GM12878 (cell line): Measurements from ENCODE around the gene IMMP2L. TPM values are rescaled to one million over a fixed set of nuclear protein-coding genes. Genes with fewer than 3 reads are reported as not detected.

Experiments used
- ATAC-seq: fragments of 200-7000 bp; cut with Tn5 transposase; 3 replicates; pipeline ENCODE4 v1.9.1; 2020; ENCODE audit warnings: mild to moderate bottlenecking, moderate library complexity
- BruUV-seq: library from RNA; stranded (reverse); fragments of 400-500 nt; replicated peaks from 2 replicates; lab custom pipeline; 2021; lab: Mats Ljungman, UMichigan
- CTCF ChIA-PET: fragments of 300-600 bp; sonication (Branson Sonifier 250); formaldehyde crosslinking; extraction: SDS; loops from one replicate; lab custom pipeline; 2021; ENCODE audit warnings: inconsistent platforms; lab: Yijun Ruan, JAX
- POLR2A ChIA-PET: fragments of 350-600 bp; formaldehyde crosslinking; extraction: SDS; loops from one replicate; lab custom pipeline; 2021; ENCODE audit warnings: inconsistent platforms; lab: Charles Lee
- RAD21 ChIA-PET: fragments of 300-600 bp; sonication (Branson Sonifier 250); formaldehyde crosslinking; loops from one replicate; lab custom pipeline; 2023; ENCODE audit warnings: antibody characterized with exemption; ENCODE audit not compliant: unreplicated experiment; lab: Charles Lee
- SMC1A ChIA-PET: fragments of 300-600 bp; sonication (Branson Sonifier 250); formaldehyde crosslinking; loops from one replicate; lab custom pipeline; 2023; ENCODE audit not compliant: unreplicated experiment, uncharacterized antibody; lab: Charles Lee
- DNase-seq: peaks from one replicate; pipeline ENCODE4 v3.0.0-alpha.2; 2011; ENCODE audit warnings: low read depth, low spot score
- FAIRE-seq: peaks from 3 replicates; lab custom pipeline; 2011; peaks lifted over from hg19 to GRCh38; lab: Jason Lieb, UNC
- H2AFZ ChIP-seq: 2 replicates; pipeline ENCODE4 v1.6.0; 2011; ENCODE audit warnings: low read depth, low read length, control low read depth; ENCODE audit not compliant: control insufficient read depth
- H3K27ac ChIP-seq: 2 replicates; pipeline ENCODE4 v1.5.1; 2011; ENCODE audit warnings: control low read depth; ENCODE audit not compliant: control insufficient read depth, insufficient read depth
- H3K27me3 ChIP-seq, 2 experiments: replicated peaks in 1 of 2; 2 replicates each; pipeline versions ENCODE4 v1.6.0 to v1.6.1; 2011; ENCODE audit warnings: low read length in 1 of 2; ENCODE audit not compliant: control insufficient read depth in 2 of 2, insufficient read depth in 2 of 2
- H3K36me3 ChIP-seq, 2 experiments: 2 replicates each; pipeline ENCODE4 v1.5.1; 2011; ENCODE audit warnings: low read length in 1 of 2; ENCODE audit not compliant: control insufficient read depth in 2 of 2, insufficient read depth in 2 of 2
- H3K4me1 ChIP-seq: 2 replicates; pipeline ENCODE4 v1.6.1; 2011; ENCODE audit warnings: mild to moderate bottlenecking, low read length, moderate library complexity, mixed read lengths; ENCODE audit not compliant: control insufficient read depth, insufficient read depth
- H3K4me2 ChIP-seq: 2 replicates; pipeline ENCODE4 v1.6.0; 2011; ENCODE audit warnings: control low read depth; ENCODE audit not compliant: control insufficient read depth, insufficient read depth
- H3K4me3 ChIP-seq: fragments of 200-600 bp; sonication (generic); 2 replicates; pipeline ENCODE4 v1.5.1; 2016
- H3K79me2 ChIP-seq: 2 replicates; pipeline ENCODE4 v1.6.0; 2011; ENCODE audit warnings: low read length; ENCODE audit not compliant: control insufficient read depth, insufficient read depth
- H3K9ac ChIP-seq: 2 replicates; pipeline ENCODE4 v1.8.0; 2011; ENCODE audit warnings: low read length, control low read depth, mixed read lengths; ENCODE audit not compliant: control insufficient read depth, insufficient read depth
- H3K9me3 ChIP-seq: replicated peaks from 3 replicates; pipeline ENCODE4 v1.5.1; 2011; ENCODE audit warnings: mild to moderate bottlenecking, low read length; ENCODE audit not compliant: control insufficient read depth, insufficient read depth
- H4K20me1 ChIP-seq: 2 replicates; pipeline ENCODE4 v1.6.0; 2011; ENCODE audit not compliant: control insufficient read depth, insufficient read depth
- IKZF2 ChIP-seq, 2 experiments: fragments of 450-650 bp; IDR thresholded peaks; 2 replicates each; pipeline ENCODE4 v1.6.1; 2017; ENCODE audit warnings: mild to moderate bottlenecking in 2 of 2, moderate library complexity in 2 of 2
- IRF4 ChIP-seq: IDR thresholded peaks from 2 replicates; pipeline ENCODE4 v1.6.1; 2011; ENCODE audit warnings: low read depth, low read length
- KLF5 ChIP-seq: fragments of 450-650 bp; IDR thresholded peaks from 2 replicates; pipeline ENCODE4 v1.6.1; 2014; ENCODE audit warnings: mild to moderate bottlenecking; ENCODE audit not compliant: partially characterized antibody
- RELA ChIP-seq: fragments of 450-650 bp; IDR thresholded peaks from 2 replicates; pipeline ENCODE4 v1.8.0; 2014; ENCODE audit warnings: borderline replicate concordance; ENCODE audit not compliant: partially characterized antibody
- ZNF217 ChIP-seq: fragments of 450-650 bp; IDR thresholded peaks from 2 replicates; pipeline ENCODE4 v1.6.1; 2017; ENCODE audit warnings: antibody characterized with exemption, mild to moderate bottlenecking
- ZNF24 ChIP-seq: fragments of 450-650 bp; IDR thresholded peaks from 2 replicates; pipeline ENCODE4 v1.6.1; 2017; ENCODE audit warnings: antibody characterized with exemption, mild to moderate bottlenecking
- WGBS: methylation state at CpG from one replicate; pipeline ENCODE4 v1.1.6; 2016; ENCODE audit warnings: low lambda C conversion rate; ENCODE audit not compliant: insufficient replicate concordance, insufficient coverage; ENCODE audit errors: missing lambda C conversion rate; 5-methylcytosine and 5-hydroxymethylcytosine counted together
- in situ Hi-C: fragments of 300-500 bp; cut with MboI; formaldehyde crosslinking; loops from 9 replicates; pipeline ENCODE4 v1.14.3; 2018; ENCODE audit warnings: mixed read lengths
- intact Hi-C: fragments of 100-400 bp; cut with micrococcal nuclease; formaldehyde crosslinking; loops from one replicate; pipeline ENCODE4 v1.14.2; 2022; ENCODE audit not compliant: unreplicated experiment
- polyA plus RNA-seq, 11 experiments: library from polyadenylated mRNA; depleted of rRNA in 4 of 11; unstranded in 6 of 11; stranded (reverse) in 5 of 11; fragments of >200 nt; fragmentation: Nextera tagmentation in 4 of 11; fragmentation: Illumina TruSeq in 1 of 11; extraction: Ambion mirVana in 4 of 11; extraction: Trizol in 1 of 11; gene quantifications; 1 replicate in 1 of 11; 2 replicates in 10 of 11; pipeline versions ENCODE4 v1.2.1 to v1.2.3, GENCODE V29; 2011 to 2016; ENCODE audit warnings: inconsistent platforms in 2 of 11, missing spikeins in 2 of 11, low read depth in 1 of 11
- total RNA-seq, 4 experiments: library from RNA; depleted of rRNA in 3 of 4; stranded (reverse); fragments of >200 nt in 3 of 4; fragmentation: Illumina TruSeq in 1 of 4; extraction: Trizol in 1 of 4; gene quantifications; 2 replicates each; pipeline versions ENCODE4 v1.2.1 to v1.2.3, GENCODE V29; 2013 to 2021
- TF ChIP-seq, protein P1 (sequence below): IDR thresholded peaks from 2 replicates; pipeline ENCODE4 v1.6.1; 2011; ENCODE audit warnings: borderline replicate concordance, low read depth, mild to moderate bottlenecking, moderate library complexity, mixed read lengths, low read length; ENCODE audit not compliant: insufficient read depth; ENCODE audit errors: extremely low read length

The IMMP2L gene
- total and polyA plus RNA-seq, 10 of the 15 experiments (the other 5 are each of a cell fraction or from before 2014, with no cell fraction given), result 12.6 to 46.3 (median 19.6) TPM

DNA sequence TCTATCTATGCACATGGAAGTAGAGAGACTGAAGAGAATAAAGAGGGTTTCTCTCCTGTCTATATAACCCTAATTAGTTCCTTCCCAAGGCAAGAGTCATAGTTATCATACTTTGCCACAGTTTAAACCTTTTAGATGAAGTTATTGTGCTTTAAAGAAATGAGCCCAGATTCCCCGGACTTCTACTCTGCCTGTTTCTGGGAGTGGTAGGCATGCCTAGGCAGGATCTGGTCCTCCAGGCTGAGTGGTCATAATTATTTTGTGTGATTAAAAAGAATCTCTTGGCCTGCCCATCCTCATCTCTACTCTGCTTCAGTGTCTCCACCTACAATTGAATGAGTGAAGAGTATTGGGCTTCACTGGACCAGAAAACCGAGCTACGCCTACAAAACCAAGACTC, 179.2 kb downstream of the IMMP2L start:
- no peak overlapping the region for H3K9ac ChIP-seq
- WGBS, result 86% methylated on average over 3 of the region's 3 CpGs
- H3K4me1 ChIP-seq, result no peaks in the 10 kb centered on the region
- H4K20me1 ChIP-seq, result no peaks in the 10 kb centered on the region
- intact Hi-C loops, result no loop called here
- no TSS peak for BruUV-seq
- ChIA-PET POLR2A (no interaction called here), CTCF (no interaction called here), RAD21 (no interaction called here), SMC1A (interaction anchor here (1.7 kb wide), 1 partner anchor 35 kb away, joined by 4 read pairs; no protein-coding TSS in a partner anchor)
- TF ChIP-seq RELA (no peak), KLF5 (no peak), IKZF2 (IDR thresholded peaks at IDR 0.05) (no peak)
- TF ChIP-seq, protein P1, sequence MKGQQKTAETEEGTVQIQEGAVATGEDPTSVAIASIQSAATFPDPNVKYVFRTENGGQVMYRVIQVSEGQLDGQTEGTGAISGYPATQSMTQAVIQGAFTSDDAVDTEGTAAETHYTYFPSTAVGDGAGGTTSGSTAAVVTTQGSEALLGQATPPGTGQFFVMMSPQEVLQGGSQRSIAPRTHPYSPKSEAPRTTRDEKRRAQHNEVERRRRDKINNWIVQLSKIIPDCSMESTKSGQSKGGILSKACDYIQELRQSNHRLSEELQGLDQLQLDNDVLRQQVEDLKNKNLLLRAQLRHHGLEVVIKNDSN, result no peak
- ATAC-seq (no peak), DNase-seq (no peak), FAIRE-seq (no peak)
- in situ Hi-C loops, result no loop called here
- H3K27me3 ChIP-seq, result no peaks in the 10 kb centered on the region
- no peaks in the 10 kb centered on the region for H3K9me3 ChIP-seq
- no peak overlapping the region for H2AFZ ChIP-seq
- H3K27ac ChIP-seq, result no peak overlapping the region
- no peaks in the 10 kb centered on the region for H3K36me3 ChIP-seq
- no peak overlapping the region for H3K4me2 ChIP-seq
- no peak overlapping the region for H3K4me3 ChIP-seq
- H3K79me2 ChIP-seq, result no peaks in the 10 kb centered on the region

DNA sequence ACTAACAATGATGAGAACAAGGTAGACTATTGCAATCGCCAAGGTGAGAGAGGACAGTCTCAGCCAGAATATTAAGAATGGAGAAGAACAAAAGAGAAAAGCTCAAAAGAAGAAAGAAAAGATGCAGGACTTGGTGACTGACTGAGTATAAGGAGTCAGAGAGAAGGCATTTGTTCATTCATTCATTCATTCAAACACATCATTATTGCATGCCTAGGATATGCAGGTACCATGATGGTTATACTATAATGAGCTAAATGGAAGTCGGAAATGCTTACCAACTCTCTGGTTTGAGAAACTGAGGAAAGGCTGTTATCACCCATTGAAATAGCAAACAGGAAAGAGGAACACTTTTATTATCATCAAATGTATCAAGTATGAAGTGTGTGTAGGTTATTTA, 180.7 kb downstream of the IMMP2L start:
- CTCF ChIA-PET, result interaction anchor here (1.2 kb wide), 1 partner anchor 360 kb away, joined by 3 read pairs; no protein-coding TSS in a partner anchor
- FAIRE-seq, result no peak
- H4K20me1 ChIP-seq, result no peaks in the 10 kb centered on the region
- intact Hi-C loops, result no loop called here
- H3K27ac ChIP-seq, result no peak overlapping the region
- TF ChIP-seq ZNF24, result peak; percentile 73
- no peak for TF ChIP-seq ZNF217
- no peak for TF ChIP-seq IRF4
- TF ChIP-seq, all 136 proteins: peak for 1
- H3K9ac ChIP-seq, result no peak overlapping the region
- no TSS peak for BruUV-seq
- SMC1A ChIA-PET, result interaction anchor here (0.9 to 1.2 kb wide), 3 partner anchors 28 to 513 kb away, joined by 3 read pairs; no protein-coding TSS in a partner anchor
- H3K4me2 ChIP-seq, result no peak overlapping the region
- ATAC-seq (no peak), DNase-seq (no peak)
- no peak overlapping the region for H3K4me3 ChIP-seq
- RAD21 ChIA-PET, result no interaction called here
- in situ Hi-C loops, result no loop called here
- no peaks in the 10 kb centered on the region for H3K9me3 ChIP-seq
- H3K79me2 ChIP-seq, result no peaks in the 10 kb centered on the region
- POLR2A ChIA-PET, result no interaction called here
- no peaks in the 10 kb centered on the region for H3K4me1 ChIP-seq
- H3K27me3 ChIP-seq, result no peaks in the 10 kb centered on the region
- H2AFZ ChIP-seq, result no peak overlapping the region
- H3K36me3 ChIP-seq, result no peaks in the 10 kb centered on the region
- 93% methylated on average over 2 of the region's 2 CpGs for WGBS
